GM13976 (cell line): ENCODE results near the gene SLC25A33.

ENCODE experiments used
- DNase-seq: peaks from one replicate; pipeline ENCODE4 v3.0.0; 2012; ENCODE audit warnings: low spot score
- CTCF ChIP-seq: IDR thresholded peaks from 2 replicates; pipeline ENCODE4 v1.5.1; 2012; ENCODE audit warnings: borderline replicate concordance, mild to moderate bottlenecking; ENCODE audit not compliant: insufficient read depth; ENCODE audit errors: extremely low read depth, missing control alignments, control extremely low read depth
- in situ Hi-C: fragments of 300-500 bp; cut with MboI; formaldehyde crosslinking; loops from one replicate; pipeline ENCODE4 v1.12.0; 2022; ENCODE audit warnings: low sequenced_read_pairs, mixed read lengths, inconsistent platforms; ENCODE audit not compliant: unreplicated experiment

SLC25A33 gene

GRCh38 chr1:9634582-9634981 lies 95.3 kb downstream of the SLC25A33 start:
- DNase-seq: no peak
- no peak for TF ChIP-seq CTCF
- in situ Hi-C loops: no loop called here
